Activated naive CD8-positive, alpha-beta T cell treated with anti-CD3 and anti-CD28 coated beads, Interleukin-2, amount 50 U/mL, for 24 hours (primary cell): Measurements from ENCODE around the gene ABHD17A.
"Not testable (repeated sequence)": the region's sequence is repeated elsewhere in the genome, so short reads cannot be mapped to it uniquely, and the experiment has no call there.

Experiments
- ATAC-seq: fragments of 150-1000 bp; cut with Tn5 transposase; one replicate; pipeline ENCODE4 v1.10.0; 2021
- DNase-seq: peaks from one replicate; pipeline ENCODE4 v3.0.0; 2021
- H3K27ac Mint-ChIP-seq: one replicate; pipeline ENCODE4 v1.8.0; 2021; ENCODE audit warnings: mild to moderate bottlenecking, mixed read lengths
- H3K27me3 Mint-ChIP-seq: one replicate; pipeline ENCODE4 v1.8.0; 2021; ENCODE audit warnings: mixed read lengths
- H3K36me3 Mint-ChIP-seq: one replicate; pipeline ENCODE4 v1.8.0; 2021; ENCODE audit warnings: low read depth, mixed read lengths
- H3K4me1 Mint-ChIP-seq: one replicate; pipeline ENCODE4 v1.8.0; 2021; ENCODE audit warnings: mixed read lengths
- H3K4me3 Mint-ChIP-seq: one replicate; pipeline ENCODE4 v1.8.0; 2021; ENCODE audit warnings: mild to moderate bottlenecking, moderate library complexity, mixed read lengths
- H3K9me3 Mint-ChIP-seq: one replicate; pipeline ENCODE4 v1.8.0; 2021; ENCODE audit warnings: mixed read lengths

Gene ABHD17A

DNA sequence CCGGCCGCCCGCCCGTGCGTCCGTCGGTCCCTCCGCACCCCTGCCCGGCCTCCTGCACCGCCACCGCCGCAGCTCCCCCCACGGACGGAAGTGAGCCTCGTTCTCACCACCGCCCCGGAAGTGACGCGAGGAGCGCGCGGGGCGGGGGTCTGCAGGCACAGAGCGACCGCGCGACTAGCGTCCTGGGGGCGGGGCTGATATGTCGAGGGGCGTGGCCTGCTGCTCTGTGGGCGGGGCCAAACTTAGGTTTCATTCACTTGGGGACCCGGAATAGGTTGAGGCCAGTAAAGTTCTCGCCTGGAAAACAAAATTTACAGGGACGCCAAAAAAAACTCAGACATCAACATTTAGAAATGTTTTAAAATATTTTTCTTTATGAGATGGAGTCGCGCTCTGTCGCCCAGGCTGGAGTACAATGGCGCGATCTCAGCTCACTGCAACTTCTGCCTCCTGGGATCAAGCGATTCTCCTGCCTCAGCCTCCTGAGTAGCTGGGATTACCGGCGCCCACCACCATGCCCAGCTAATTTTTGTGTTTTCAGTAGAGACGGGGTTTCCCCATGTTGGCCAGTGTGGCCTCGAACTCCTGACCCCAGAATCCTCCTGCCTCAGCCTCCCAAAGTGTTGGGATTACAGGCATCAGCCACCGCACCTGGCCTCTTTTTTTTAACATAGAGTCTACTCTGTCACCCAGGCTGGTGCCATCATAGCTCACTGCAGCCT is at the start of gene ABHD17A:
ABHD17A (minus strand) TSS at position 99 of the 722 bp plus-strand sequence. CDS start 3,930 bp downstream, outside the sequence.
- peak within 1 kb of the TSS; percentile 89 for H3K27ac Mint-ChIP-seq
- ATAC-seq = peak; percentile 70
- H3K4me1 Mint-ChIP-seq = peaks cover 29% of the 10 kb centered on the region
- not testable (repeated sequence) for H3K9me3 Mint-ChIP-seq, H3K27me3 Mint-ChIP-seq, H3K36me3 Mint-ChIP-seq
- H3K4me3 Mint-ChIP-seq = peak within 1 kb of the TSS; percentile 92
- DNase-seq = peak; percentile 97

- H3K27ac Mint-ChIP-seq = no peak overlapping the region
- H3K4me1 Mint-ChIP-seq = peaks cover 8% of the 10 kb centered on the region
- ATAC-seq (no peak), DNase-seq (no peak)
- peaks cover 6% of the 10 kb centered on the region for H3K36me3 Mint-ChIP-seq
- peaks cover 2% of the 10 kb centered on the region for H3K27me3 Mint-ChIP-seq
- H3K9me3 Mint-ChIP-seq = peaks cover 10% of the 10 kb centered on the region
- H3K4me3 Mint-ChIP-seq = no peak overlapping the region
These were observed 48.6 kb upstream of the ABHD17A start for GRCh38 chr19:1933942-1934341.

DNA sequence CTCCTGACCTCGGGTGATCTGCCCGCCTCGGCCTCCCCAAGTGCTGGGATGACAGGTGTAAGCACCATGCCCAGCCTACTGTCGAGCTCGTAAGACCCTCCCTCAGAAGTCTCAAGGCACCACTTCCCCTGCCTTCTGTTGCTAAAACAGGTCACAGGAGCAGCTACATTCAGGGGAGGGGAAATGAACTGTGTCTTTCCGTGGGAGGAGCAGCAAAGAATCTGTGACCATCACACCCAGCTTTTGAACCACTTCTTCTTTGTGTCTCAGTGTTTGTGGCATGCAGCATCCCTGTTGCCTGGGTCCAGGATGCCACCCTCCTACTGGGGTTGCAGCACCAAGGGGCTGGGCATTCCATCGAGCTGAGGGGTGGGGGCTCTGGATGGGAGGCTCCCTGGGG is 47.9 kb upstream of the ABHD17A start:
- Mint-ChIP-seq H3K4me3 (no peak overlapping the region), H3K9me3 (peaks cover 10% of the 10 kb centered on the region), H3K36me3 (peaks cover 6% of the 10 kb centered on the region), H3K27ac (no peak overlapping the region), H3K27me3 (peaks cover 2% of the 10 kb centered on the region), H3K4me1 (peaks cover 8% of the 10 kb centered on the region)
- no peak for DNase-seq
- ATAC-seq = no peak

- Mint-ChIP-seq H3K4me1 (peaks cover 14% of the 10 kb centered on the region), H3K36me3 (peaks cover 6% of the 10 kb centered on the region), H3K27me3 (peaks cover 2% of the 10 kb centered on the region), H3K27ac (no peak overlapping the region), H3K4me3 (no peak overlapping the region), H3K9me3 (peaks cover 10% of the 10 kb centered on the region)
- no peak for ATAC-seq
- no peak for DNase-seq
These were observed 47.1 kb upstream of the ABHD17A start for GRCh38 chr19:1932395-1932794.

DNA sequence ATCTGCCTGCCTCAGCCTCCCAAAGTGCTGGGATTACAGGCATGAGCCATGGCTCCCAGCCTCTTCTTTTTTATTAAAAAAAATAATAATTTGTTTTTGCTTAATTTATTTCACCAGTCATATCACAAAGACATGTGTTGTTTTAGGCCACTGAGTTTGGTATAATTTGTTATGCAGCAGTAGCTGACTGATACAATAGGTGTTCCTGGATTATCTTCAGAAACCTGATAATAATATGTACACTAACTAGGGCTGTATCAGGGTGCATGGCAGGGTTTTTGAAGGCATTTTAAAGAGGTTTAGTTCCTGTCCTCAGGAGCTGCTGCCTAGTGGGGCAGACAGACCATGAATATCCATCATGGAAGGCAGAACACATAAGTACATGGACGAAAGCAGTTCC is 46.1 kb upstream of the ABHD17A start:
- Mint-ChIP-seq H3K9me3 (peaks cover 10% of the 10 kb centered on the region), H3K36me3 (peaks cover 6% of the 10 kb centered on the region), H3K4me1 (peaks cover 14% of the 10 kb centered on the region), H3K27ac (no peak overlapping the region), H3K4me3 (no peak overlapping the region), H3K27me3 (no peaks in the 10 kb centered on the region)
- DNase-seq (no peak), ATAC-seq (no peak)

DNA sequence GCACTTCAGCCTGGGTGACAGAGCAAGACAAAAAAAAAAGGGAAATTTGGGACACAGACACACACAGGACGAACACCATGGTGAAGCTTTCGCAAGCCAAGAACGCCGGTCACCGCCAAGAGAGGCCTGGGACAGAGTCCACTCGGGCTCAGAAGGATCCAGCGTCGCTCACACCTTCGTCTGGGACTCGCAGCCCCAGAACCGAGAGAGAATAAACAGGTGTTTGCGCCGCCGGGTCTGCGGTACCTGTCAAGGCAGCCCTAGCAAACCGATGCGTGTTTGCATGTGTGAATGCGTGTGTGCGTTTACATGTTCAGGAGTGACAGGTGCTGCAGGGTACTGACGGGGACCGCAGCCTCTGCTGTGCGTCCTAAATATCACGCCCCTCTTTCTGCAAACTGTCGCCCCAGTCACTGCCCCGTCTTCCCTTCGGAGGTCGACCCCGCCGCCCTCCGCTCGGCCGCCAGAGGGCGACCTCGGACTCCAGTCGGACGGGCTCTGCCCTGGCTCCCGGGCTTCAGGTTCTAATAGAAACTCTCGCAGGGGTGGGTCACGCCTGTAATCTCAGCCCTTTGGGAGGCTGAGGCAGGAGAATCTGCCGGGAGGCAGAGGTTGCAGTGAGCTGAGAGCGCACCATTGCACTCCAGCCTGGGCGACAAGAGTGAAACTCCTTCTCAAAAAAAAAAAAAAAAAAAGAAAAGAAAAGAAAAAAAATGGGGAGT is 43.9 kb upstream of the ABHD17A start:
- Mint-ChIP-seq H3K27me3 (no peaks in the 10 kb centered on the region), H3K4me3 (peak overlapping the region; percentile 69), H3K4me1 (peaks cover 11% of the 10 kb centered on the region), H3K36me3 (peaks cover 4% of the 10 kb centered on the region), H3K27ac (no peak overlapping the region), H3K9me3 (peaks cover 6% of the 10 kb centered on the region)
- DNase-seq = peak; percentile 88
- peak; percentile 88 for ATAC-seq

DNA sequence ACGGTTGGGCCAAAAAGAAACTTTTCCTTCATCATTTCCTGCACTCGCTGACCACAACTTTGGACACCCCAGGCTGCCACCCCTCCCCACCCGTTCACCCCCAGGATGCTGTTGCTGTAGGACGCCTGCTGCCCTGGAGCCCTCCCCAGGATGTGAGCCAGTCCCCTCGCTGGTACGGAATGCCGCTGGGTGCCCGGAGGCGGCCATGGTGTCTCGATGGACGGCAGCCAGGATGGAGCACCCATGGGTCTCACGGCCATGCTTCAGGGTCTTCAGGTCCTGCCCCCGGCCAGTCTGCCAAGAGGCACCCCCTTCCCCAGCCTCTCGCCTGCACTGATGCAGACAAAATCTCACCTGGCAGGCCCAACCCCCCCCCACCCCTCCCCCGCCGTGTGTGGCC is 40.2 kb upstream of the ABHD17A start:
- H3K9me3 Mint-ChIP-seq = no peaks in the 10 kb centered on the region
- H3K4me1 Mint-ChIP-seq = peaks cover 12% of the 10 kb centered on the region
- no peaks in the 10 kb centered on the region for H3K36me3 Mint-ChIP-seq
- no peak for ATAC-seq
- no peak overlapping the region for H3K4me3 Mint-ChIP-seq
- H3K27ac Mint-ChIP-seq = no peak overlapping the region
- no peaks in the 10 kb centered on the region for H3K27me3 Mint-ChIP-seq
- no peak for DNase-seq

DNA sequence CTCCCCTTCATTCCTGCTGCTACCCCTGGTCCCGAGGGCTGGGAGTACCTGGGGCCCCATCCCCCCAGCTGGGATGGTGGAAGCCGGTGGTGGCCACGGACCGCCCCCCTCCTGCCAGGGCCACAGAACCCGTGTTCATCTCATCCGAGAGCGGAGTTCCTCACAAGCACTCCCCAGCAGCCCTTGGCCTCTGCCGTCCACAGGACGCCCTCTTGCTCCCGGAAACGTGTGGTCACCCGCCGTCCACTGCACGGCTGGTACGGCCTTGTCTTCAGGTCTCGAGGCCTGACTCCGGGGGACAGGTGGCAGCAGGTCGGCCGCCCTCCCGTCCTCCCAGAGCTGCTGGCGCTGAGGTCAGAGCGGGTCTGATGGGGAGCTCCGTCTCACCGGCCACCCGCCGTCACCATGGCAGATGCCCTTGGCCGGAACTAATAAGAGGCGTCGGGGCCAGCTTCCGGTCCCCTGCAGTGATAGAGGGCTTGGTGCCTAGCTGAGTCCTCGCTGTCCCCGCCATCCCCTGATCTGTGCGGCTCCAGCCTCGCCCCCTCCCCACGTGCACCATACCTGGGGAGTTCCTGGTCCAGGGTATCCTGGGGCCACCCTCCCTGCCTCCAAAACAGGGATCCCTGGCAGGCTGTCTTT is 39.1 kb upstream of the ABHD17A start:
- Mint-ChIP-seq H3K27me3 (no peaks in the 10 kb centered on the region), H3K27ac (no peak overlapping the region), H3K4me3 (no peak overlapping the region), H3K4me1 (peaks cover 9% of the 10 kb centered on the region), H3K9me3 (no peaks in the 10 kb centered on the region), H3K36me3 (peaks cover 2% of the 10 kb centered on the region)
- DNase-seq (no peak), ATAC-seq (no peak)

DNA sequence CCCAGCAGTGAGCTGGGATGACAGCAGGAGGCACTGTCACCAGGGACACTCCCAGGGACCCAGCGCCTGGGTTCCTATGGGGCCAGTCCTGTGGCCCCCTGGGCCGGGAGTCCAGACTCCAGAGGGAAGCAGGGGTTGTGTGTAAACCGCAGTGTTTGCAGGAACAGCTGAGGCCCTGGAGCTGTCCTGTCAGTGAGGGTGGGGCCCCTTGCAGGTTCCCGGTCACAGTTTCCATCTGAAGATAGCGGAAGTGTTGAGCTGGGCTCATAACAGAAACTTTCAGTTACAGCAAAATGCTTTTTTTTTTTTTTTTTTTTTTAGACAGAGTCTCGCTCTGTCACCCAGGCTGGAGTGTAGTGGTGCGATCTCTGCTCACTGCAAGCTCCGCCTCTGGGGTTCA is 38.0 kb upstream of the ABHD17A start:
- no peak overlapping the region for H3K4me3 Mint-ChIP-seq
- H3K27ac Mint-ChIP-seq = peak overlapping the region; percentile 22
- H3K9me3 Mint-ChIP-seq = no peaks in the 10 kb centered on the region
- peaks cover 9% of the 10 kb centered on the region for H3K4me1 Mint-ChIP-seq
- ATAC-seq = peak; percentile 61
- no peaks in the 10 kb centered on the region for H3K27me3 Mint-ChIP-seq
- DNase-seq = no peak
- H3K36me3 Mint-ChIP-seq = peaks cover 2% of the 10 kb centered on the region

DNA sequence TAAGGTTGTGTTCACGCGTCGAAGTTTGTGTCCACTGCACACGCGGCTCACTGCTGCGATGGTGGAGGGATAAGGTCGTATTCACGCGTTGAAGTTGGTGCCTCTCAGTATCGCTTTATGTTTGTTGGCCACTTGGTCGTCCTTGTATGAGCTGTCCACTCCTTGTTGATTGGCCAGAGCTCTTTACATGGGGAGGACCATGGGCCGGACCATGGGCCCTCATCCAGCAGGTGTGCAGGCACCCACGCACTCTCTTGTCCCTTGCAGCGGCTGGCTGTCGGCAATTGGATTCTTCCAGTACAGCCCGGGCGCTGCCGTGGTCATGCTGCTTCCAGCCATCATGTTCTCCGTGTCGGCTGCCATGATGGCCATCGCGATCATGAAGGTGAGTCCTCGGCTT is 37.5 kb upstream of the ABHD17A start:
- ATAC-seq = no peak
- no peak overlapping the region for H3K27ac Mint-ChIP-seq
- no peaks in the 10 kb centered on the region for H3K27me3 Mint-ChIP-seq

DNA sequence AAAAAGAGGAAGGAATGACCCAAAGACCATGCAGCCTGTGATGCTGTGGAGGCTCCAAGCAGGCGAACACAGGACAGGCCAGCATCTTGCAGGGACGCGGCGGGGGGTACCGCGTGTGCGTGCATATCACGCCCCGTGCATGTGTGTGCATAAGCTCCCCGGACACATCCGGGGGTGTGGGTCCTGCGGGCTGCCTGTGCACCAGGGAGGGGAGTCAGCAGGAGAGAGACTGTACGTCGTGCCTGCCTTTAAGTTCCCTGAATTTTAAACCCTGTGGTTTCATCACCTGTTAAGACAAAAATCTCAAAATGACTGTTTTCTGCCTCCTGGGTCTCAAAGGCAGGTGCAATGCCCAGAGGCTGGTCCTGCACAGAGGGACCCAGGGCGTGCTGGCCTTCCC is 36.5 kb upstream of the ABHD17A start:
- H3K4me3 Mint-ChIP-seq = no peak overlapping the region
- DNase-seq = no peak
- H3K9me3 Mint-ChIP-seq = no peaks in the 10 kb centered on the region
- H3K27ac Mint-ChIP-seq = no peak overlapping the region
- peaks cover 2% of the 10 kb centered on the region for H3K36me3 Mint-ChIP-seq
- ATAC-seq = no peak
- no peaks in the 10 kb centered on the region for H3K27me3 Mint-ChIP-seq
- H3K4me1 Mint-ChIP-seq = peaks cover 3% of the 10 kb centered on the region

More for the DNA sequence above, 37.5 kb upstream of the ABHD17A start:
- H3K36me3 Mint-ChIP-seq = peaks cover 2% of the 10 kb centered on the region
- no peaks in the 10 kb centered on the region for H3K9me3 Mint-ChIP-seq
- no peak for DNase-seq
- no peak overlapping the region for H3K4me3 Mint-ChIP-seq
- H3K4me1 Mint-ChIP-seq = peaks cover 7% of the 10 kb centered on the region

DNA sequence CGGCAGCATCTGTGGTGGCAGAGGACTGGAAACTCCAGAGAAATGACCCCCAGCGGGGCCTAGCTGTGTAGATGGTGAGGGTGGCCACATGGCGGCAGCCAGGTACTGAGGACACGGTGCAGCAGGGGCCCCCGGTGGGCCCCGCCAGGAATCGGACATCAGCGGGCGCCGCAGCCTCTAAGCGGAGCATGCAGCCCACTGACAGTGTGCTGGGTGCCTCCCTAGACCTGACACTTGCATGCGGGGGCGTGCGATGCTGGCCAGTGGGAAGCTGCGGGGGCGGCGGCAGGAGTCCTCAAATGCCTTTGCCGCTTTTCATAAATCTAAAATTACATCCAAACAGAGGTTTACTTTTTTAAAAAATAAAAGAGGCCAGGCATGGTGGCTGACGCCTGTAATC is 36.0 kb upstream of the ABHD17A start:
- no peaks in the 10 kb centered on the region for H3K27me3 Mint-ChIP-seq
- peaks cover 2% of the 10 kb centered on the region for H3K36me3 Mint-ChIP-seq
- no peak overlapping the region for H3K27ac Mint-ChIP-seq
- DNase-seq (no peak), ATAC-seq (no peak)
- peaks cover 3% of the 10 kb centered on the region for H3K4me1 Mint-ChIP-seq
- H3K9me3 Mint-ChIP-seq = no peaks in the 10 kb centered on the region
- no peak overlapping the region for H3K4me3 Mint-ChIP-seq

- Mint-ChIP-seq H3K27me3 (no peaks in the 10 kb centered on the region), H3K9me3 (no peaks in the 10 kb centered on the region), H3K4me1 (peaks cover 3% of the 10 kb centered on the region), H3K36me3 (peaks cover 2% of the 10 kb centered on the region), H3K27ac (no peak overlapping the region), H3K4me3 (no peak overlapping the region)
- DNase-seq = no peak
- no peak for ATAC-seq
These were observed 35.3 kb upstream of the ABHD17A start for GRCh38 chr19:1920644-1921043.

- peaks cover 3% of the 10 kb centered on the region for H3K4me1 Mint-ChIP-seq
These were observed 33.7 kb upstream of the ABHD17A start for GRCh38 chr19:1918975-1919374.

GRCh38 chr19:1917926-1918325 is 32.6 kb upstream of the ABHD17A start:
- peaks cover 2% of the 10 kb centered on the region for H3K4me1 Mint-ChIP-seq
- no peak overlapping the region for H3K27ac Mint-ChIP-seq
- ATAC-seq (no peak), DNase-seq (no peak)
- H3K27me3 Mint-ChIP-seq = no peaks in the 10 kb centered on the region
- H3K4me3 Mint-ChIP-seq = no peak overlapping the region
- no peaks in the 10 kb centered on the region for H3K9me3 Mint-ChIP-seq
- peaks cover 5% of the 10 kb centered on the region for H3K36me3 Mint-ChIP-seq

More at GRCh38 chr19:1918975-1919374, 33.7 kb upstream of the ABHD17A start:
- no peaks in the 10 kb centered on the region for H3K27me3 Mint-ChIP-seq
- no peak for ATAC-seq
- H3K27ac Mint-ChIP-seq = no peak overlapping the region
- H3K9me3 Mint-ChIP-seq = no peaks in the 10 kb centered on the region
- DNase-seq = no peak
- no peak overlapping the region for H3K4me3 Mint-ChIP-seq
- H3K36me3 Mint-ChIP-seq = peaks cover 2% of the 10 kb centered on the region
